Left ventricle myocardium inferior (tissue), 1 donor: Measurements from ENCODE around the gene IREB2. TPM values are rescaled to one million over a fixed set of nuclear protein-coding genes. Genes with fewer than 3 reads are reported as not detected.

Source experiments
- DNase-seq: peaks from one replicate; pipeline ENCODE4 v3.0.0-alpha.2; 2020
- H3K27ac ChIP-seq: fragments of 200-600 bp; replicated peaks from 2 replicates; pipeline ENCODE4 v1.8.0; 2021
- H3K27me3 ChIP-seq: fragments of 200-600 bp; 2 replicates; pipeline ENCODE4 v1.8.0; 2021; ENCODE audit warnings: low read depth
- H3K36me3 ChIP-seq: fragments of 200-600 bp; 2 replicates; pipeline ENCODE4 v1.8.0; 2021
- H3K4me1 ChIP-seq: fragments of 200-600 bp; 2 replicates; pipeline ENCODE4 v1.8.0; 2021
- H3K4me3 ChIP-seq: fragments of 200-600 bp; 2 replicates; pipeline ENCODE4 v1.8.0; 2021; ENCODE audit warnings: mild to moderate bottlenecking, moderate library complexity
- H3K9me3 ChIP-seq: fragments of 200-600 bp; replicated peaks from 2 replicates; pipeline ENCODE4 v1.8.0; 2021
- CTCF ChIP-seq: fragments of 200-600 bp; IDR thresholded peaks from 2 replicates; pipeline ENCODE4 v1.8.0; 2021; ENCODE audit warnings: antibody characterized with exemption, mild to moderate bottlenecking, borderline replicate concordance
- intact Hi-C: fragments of 100-400 bp; cut with micrococcal nuclease; formaldehyde crosslinking; loops from one replicate; pipeline ENCODE4 v1.11.0; 2022
- total RNA-seq: library from RNA; stranded (reverse); fragmentation: NEBNext Ultra II Directional; extraction: Animal tissue kit (Norgen Biotek cat#: 25700); gene quantifications from one replicate; pipeline ENCODE4 v1.2.1, GENCODE V29; 2021
- donor health status: DM: no; HTN: yes; CAD: no; lungs with severe emphysema.

The IREB2 gene
- total RNA-seq, 1 donor from 2014 or later, result 23.6 TPM

DNA sequence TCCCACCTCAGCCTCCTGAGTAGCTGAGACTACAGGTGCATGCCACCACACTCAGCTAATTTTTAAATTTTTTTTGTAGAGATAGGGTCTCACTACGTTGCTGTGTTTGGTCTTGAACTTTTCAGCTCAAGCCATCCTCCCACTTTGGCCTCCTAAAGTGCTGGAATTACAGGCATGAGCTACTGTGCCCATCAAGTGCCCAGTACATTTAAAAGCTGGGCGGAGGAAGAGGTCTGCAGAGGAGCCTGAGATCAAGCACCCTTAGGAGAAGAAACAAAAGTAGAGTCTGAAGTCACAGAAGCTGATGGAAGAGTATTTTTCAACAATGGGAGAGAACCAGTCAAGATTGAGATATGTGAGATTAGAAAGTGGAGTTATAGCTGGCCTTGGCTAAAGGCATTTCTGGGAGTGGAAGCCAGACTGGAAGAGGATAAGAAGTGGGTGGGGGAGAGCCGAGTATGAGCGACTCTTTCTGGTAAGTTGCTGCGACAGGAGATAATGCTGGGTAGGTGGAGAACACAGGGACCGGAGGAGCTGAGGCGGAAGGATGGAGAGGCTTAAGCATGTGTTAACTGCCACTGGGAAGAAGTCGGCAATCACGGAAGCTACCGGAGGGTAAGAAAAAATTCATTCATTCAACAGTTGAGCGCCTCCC lies 782 bp upstream of the IREB2 start:
- Histone ChIP-seq H3K36me3 (peaks cover 23% of the 10 kb centered on the region), H3K27ac (peak overlapping the region; percentile 96), H3K27me3 (no peaks in the 10 kb centered on the region), H3K4me1 (peaks cover 51% of the 10 kb centered on the region), H3K9me3 (no peaks in the 10 kb centered on the region), H3K4me3 (peak overlapping the region; percentile 98)
- intact Hi-C loops, result no loop called here
- TF ChIP-seq CTCF, result no peak
- DNase-seq, result no peak

- TF ChIP-seq CTCF, result no peak
- H3K27me3 ChIP-seq, result no peaks in the 10 kb centered on the region
- H3K36me3 ChIP-seq, result peaks cover 26% of the 10 kb centered on the region
- intact Hi-C loops, result no loop called here
- peak overlapping the region; percentile 98 for H3K4me3 ChIP-seq
- no peaks in the 10 kb centered on the region for H3K9me3 ChIP-seq
- H3K27ac ChIP-seq, result peak overlapping the region; percentile 96
- no peak for DNase-seq
- H3K4me1 ChIP-seq, result peaks cover 66% of the 10 kb centered on the region
These were observed 736 bp downstream of the IREB2 start for GRCh38 chr15:78438619-78439285.

DNA sequence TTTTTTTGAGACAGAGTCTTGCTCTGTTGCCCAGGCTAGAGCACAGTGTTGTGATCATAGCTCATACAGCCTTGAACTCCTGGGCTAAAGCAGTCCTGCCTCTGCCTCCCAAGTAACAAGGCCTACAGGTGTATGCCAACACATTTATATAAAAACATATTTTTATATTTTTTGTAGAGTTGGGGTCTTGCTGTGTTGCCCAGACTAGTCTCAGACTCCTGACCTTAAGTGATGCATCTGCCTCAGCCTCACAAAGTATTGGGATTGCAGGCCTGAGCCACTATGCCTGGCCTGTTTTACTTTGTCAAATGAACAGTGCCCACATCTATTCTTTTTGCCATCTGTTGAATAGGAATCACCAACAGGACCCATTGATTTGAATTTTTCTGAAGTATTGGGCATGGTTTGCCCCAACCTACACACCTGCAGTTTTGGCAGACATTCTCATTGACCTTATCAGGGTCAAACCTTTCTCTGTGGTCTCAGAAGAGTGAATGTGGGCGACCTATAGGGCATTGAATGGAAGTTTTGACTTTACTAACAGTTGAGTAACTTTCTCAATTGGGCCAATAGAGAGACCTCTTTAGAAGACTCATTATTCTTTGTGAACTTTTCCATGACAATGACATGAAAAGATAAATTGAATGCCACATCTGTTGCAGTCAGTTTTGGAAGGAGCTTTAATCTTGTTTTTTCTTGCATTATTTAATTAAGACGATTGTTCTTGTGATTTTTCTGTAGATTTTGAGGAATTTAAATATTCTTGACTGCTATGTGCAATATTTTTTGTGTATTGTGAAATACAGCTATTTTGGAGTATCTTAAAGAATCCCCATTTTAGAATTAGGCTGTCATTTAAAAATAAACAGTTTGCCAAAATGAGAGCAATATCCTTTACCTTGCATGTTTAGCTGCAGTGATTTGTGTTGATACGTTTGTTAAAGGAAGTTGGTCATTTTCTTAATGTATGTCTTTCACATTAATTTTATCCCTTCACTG lies 2.7 kb downstream of the IREB2 start:
- no peak for DNase-seq
- Histone ChIP-seq H3K27ac (no peak overlapping the region), H3K9me3 (no peaks in the 10 kb centered on the region), H3K4me1 (peaks cover 81% of the 10 kb centered on the region), H3K4me3 (no peak overlapping the region), H3K27me3 (no peaks in the 10 kb centered on the region), H3K36me3 (peaks cover 46% of the 10 kb centered on the region)
- intact Hi-C loops, result no loop called here
- no peak for TF ChIP-seq CTCF

- H3K36me3 ChIP-seq, result peaks cover 61% of the 10 kb centered on the region
- intact Hi-C loops, result no loop called here
- TF ChIP-seq CTCF, result no peak
These were observed 6.2 kb downstream of the IREB2 start for GRCh38 chr15:78444255-78444654.

DNA sequence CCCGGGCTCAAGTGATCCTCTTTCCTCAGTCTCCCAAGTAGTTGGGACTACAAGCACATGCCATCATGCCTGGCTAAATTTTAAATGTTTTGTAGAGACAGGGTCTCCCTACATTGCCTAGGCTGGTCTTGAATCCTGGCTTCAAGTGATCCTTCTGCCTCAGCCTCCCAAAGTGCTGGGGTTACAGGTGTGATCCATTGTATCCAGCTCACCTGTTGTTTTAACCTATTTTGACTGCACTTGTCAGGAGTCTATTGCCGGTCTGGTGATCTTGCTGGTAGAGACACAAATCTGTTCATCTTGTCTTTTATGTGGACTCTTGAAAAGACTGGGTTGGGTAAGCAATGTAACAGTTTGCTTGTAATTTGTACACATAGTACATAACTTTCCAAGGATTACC lies 7.9 kb downstream of the IREB2 start:
- intact Hi-C loops, result no loop called here

More at GRCh38 chr15:78444255-78444654, 6.2 kb downstream of the IREB2 start:
- H3K9me3 ChIP-seq, result no peaks in the 10 kb centered on the region
- no peaks in the 10 kb centered on the region for H3K27me3 ChIP-seq
- H3K27ac ChIP-seq, result no peak overlapping the region
- H3K4me3 ChIP-seq, result no peak overlapping the region
- no peak for DNase-seq
- peaks cover 86% of the 10 kb centered on the region for H3K4me1 ChIP-seq

More for the DNA sequence above, 7.9 kb downstream of the IREB2 start:
- H3K27me3 ChIP-seq, result no peaks in the 10 kb centered on the region
- no peak overlapping the region for H3K27ac ChIP-seq
- H3K4me1 ChIP-seq, result peaks cover 83% of the 10 kb centered on the region
- H3K4me3 ChIP-seq, result no peak overlapping the region
- TF ChIP-seq CTCF, result no peak
- no peak for DNase-seq
- no peaks in the 10 kb centered on the region for H3K9me3 ChIP-seq
- H3K36me3 ChIP-seq, result peaks cover 49% of the 10 kb centered on the region
